HepG2 (cell line): ENCODE results near the gene RBBP8NL. TPM values are rescaled to one million over a fixed set of nuclear protein-coding genes. Genes with fewer than 3 reads are reported as not detected.

Experiments
- ELF3 ChIP-seq: IDR thresholded peaks from 2 replicates; pipeline ENCODE4 v1.6.1; 2016; ENCODE audit warnings: missing genetic modification reagents, missing compliant biosample characterization
- FOXJ3 ChIP-seq: sonication (generic); formaldehyde crosslinking; IDR thresholded peaks from 2 replicates; pipeline ENCODE4 v1.4.0; 2020; ENCODE audit warnings: missing genetic modification reagents, mild to moderate bottlenecking, borderline replicate concordance
- GABPB1 ChIP-seq: IDR thresholded peaks from 2 replicates; pipeline ENCODE4 v1.6.1; 2016; ENCODE audit warnings: mild to moderate bottlenecking, missing genetic modification reagents, moderate library complexity, missing compliant biosample characterization
- GTF2F1 ChIP-seq: fragments of 150-350 bp; IDR thresholded peaks from 2 replicates; pipeline ENCODE4 v1.6.1; 2014; ENCODE audit warnings: low read length
- HDAC1 ChIP-seq: sonication (generic); formaldehyde crosslinking; IDR thresholded peaks from 2 replicates; pipeline ENCODE4 v1.5.1; 2020; ENCODE audit warnings: mild to moderate bottlenecking, missing genetic modification reagents
- MED8 ChIP-seq: sonication (generic); formaldehyde crosslinking; IDR thresholded peaks from 2 replicates; pipeline ENCODE4 v1.8.1; 2023; ENCODE audit warnings: mild to moderate bottlenecking, missing genetic modification reagents; ENCODE audit not compliant: insufficient replicate concordance
- NBN ChIP-seq: fragments of 450-650 bp; conservative IDR thresholded peaks from 2 replicates; pipeline ENCODE4 v1.6.1; 2017
- NKX3-1 ChIP-seq: sonication (generic); formaldehyde crosslinking; IDR thresholded peaks from 2 replicates; pipeline ENCODE4 v1.5.0; 2020; ENCODE audit warnings: missing genetic modification reagents
- STAT5B ChIP-seq: sonication (generic); formaldehyde crosslinking; IDR thresholded peaks from 2 replicates; pipeline ENCODE4 v1.4.0; 2020; ENCODE audit warnings: missing genetic modification reagents
- TARDBP ChIP-seq: sonication (generic); formaldehyde crosslinking; IDR thresholded peaks from 2 replicates; pipeline ENCODE4 v1.8.0; 2022; ENCODE audit warnings: mild to moderate bottlenecking, missing genetic modification reagents
- ZBTB7B ChIP-seq: sonication (generic); formaldehyde crosslinking; IDR thresholded peaks from 2 replicates; pipeline ENCODE4 v1.4.0; 2020; ENCODE audit warnings: missing genetic modification reagents
- ZFP41 ChIP-seq: sonication (generic); formaldehyde crosslinking; IDR thresholded peaks from 2 replicates; pipeline ENCODE4 v1.4.0; 2020; ENCODE audit warnings: mild to moderate bottlenecking, missing genetic modification reagents, borderline replicate concordance
- ZNF383 ChIP-seq: sonication (generic); formaldehyde crosslinking; IDR thresholded peaks from 2 replicates; pipeline ENCODE4 v1.4.0; 2020; ENCODE audit warnings: missing genetic modification reagents, mild to moderate bottlenecking, borderline replicate concordance
- ZNF550 ChIP-seq: sonication (generic); formaldehyde crosslinking; IDR thresholded peaks from 2 replicates; pipeline ENCODE4 v1.4.0; 2020; ENCODE audit warnings: mild to moderate bottlenecking, missing genetic modification reagents, borderline replicate concordance
- ZNF790 ChIP-seq: sonication (generic); formaldehyde crosslinking; IDR thresholded peaks from 2 replicates; pipeline ENCODE4 v1.8.0; 2022; ENCODE audit warnings: missing genetic modification reagents, mild to moderate bottlenecking, borderline replicate concordance
- polyA plus RNA-seq, 8 experiments: library from polyadenylated mRNA; depleted of rRNA in 3 of 8; stranded (reverse) in 7 of 8; unstranded in 1 of 8; fragments of >200 nt; fragmentation: Illumina TruSeq in 4 of 8; extraction: Trizol in 4 of 8; gene quantifications; 2 replicates each; pipeline versions ENCODE4 v1.2.1 to v1.2.3, GENCODE V29; 2011 to 2016; ENCODE audit warnings: low read depth in 4 of 8, missing spikeins in 1 of 8, mixed read lengths in 1 of 8; ENCODE audit not compliant: insufficient read depth in 1 of 8
- total RNA-seq, 5 experiments: library from RNA; depleted of rRNA; stranded (reverse); fragments of >200 nt; fragmentation: Illumina TruSeq; extraction: Trizol; gene quantifications; 2 replicates each; pipeline ENCODE4 v1.2.3, GENCODE V29; 2016; ENCODE audit warnings: low read depth in 1 of 5
- TF ChIP-seq, protein P1 (sequence below): sonication (generic); formaldehyde crosslinking; IDR thresholded peaks from 2 replicates; pipeline ENCODE4 v1.4.0; 2020; ENCODE audit warnings: missing genetic modification reagents
- TF ChIP-seq, protein P2 (sequence below): sonication (generic); formaldehyde crosslinking; IDR thresholded peaks from 2 replicates; pipeline ENCODE4 v1.8.0; 2022; ENCODE audit warnings: mild to moderate bottlenecking, missing genetic modification reagents, borderline replicate concordance
- TF ChIP-seq, protein P3 (sequence below): sonication (generic); formaldehyde crosslinking; IDR thresholded peaks from 2 replicates; pipeline ENCODE4 v1.5.1; 2020; ENCODE audit warnings: mild to moderate bottlenecking, missing genetic modification reagents
- TF ChIP-seq, protein P4 (sequence below): sonication (generic); formaldehyde crosslinking; IDR thresholded peaks from 2 replicates; pipeline ENCODE4 v1.4.0; 2020; ENCODE audit warnings: missing genetic modification reagents, borderline replicate concordance

RBBP8NL gene
- total and polyA plus RNA-seq, 2 of the 13 experiments (the other 11 are each of a cell fraction or from before 2014, with no cell fraction given), result 0.69 to 0.86 TPM

DNA sequence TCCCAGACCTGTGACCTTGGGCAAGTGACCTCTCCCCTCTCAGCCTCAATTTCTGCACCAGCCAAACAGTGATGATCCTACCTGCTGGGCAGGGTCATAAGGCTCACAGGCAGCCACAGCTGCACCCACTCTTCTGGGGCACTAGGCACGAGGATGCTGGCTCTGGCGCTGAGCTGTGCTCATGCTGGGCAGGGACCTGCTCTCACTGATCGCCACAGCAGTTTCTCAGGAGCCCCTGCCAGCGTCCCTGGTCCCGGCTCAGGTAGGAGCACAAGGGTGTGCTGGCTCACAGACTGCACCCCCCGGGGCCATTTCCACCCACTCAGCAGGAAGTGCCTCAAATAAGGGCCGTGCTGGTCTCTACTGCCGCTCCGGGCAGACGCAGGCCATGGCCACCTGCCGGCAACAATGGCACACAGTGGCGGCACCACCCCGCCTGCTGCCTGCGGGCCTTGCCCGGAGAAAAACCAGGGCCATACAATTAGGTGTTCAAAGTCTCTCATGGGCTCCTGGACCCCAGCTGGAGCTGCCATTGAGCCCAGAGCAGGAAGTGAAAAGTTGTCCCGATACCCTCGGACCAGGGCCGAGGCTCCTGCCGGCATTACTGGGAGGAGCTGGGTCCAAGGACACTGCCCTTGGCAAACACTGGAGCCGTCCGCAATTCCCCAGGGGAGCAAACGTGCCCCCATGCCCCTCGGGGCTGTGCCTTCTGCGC is 15.7 kb downstream of the RBBP8NL start (continued):
- TF ChIP-seq, protein P1, sequence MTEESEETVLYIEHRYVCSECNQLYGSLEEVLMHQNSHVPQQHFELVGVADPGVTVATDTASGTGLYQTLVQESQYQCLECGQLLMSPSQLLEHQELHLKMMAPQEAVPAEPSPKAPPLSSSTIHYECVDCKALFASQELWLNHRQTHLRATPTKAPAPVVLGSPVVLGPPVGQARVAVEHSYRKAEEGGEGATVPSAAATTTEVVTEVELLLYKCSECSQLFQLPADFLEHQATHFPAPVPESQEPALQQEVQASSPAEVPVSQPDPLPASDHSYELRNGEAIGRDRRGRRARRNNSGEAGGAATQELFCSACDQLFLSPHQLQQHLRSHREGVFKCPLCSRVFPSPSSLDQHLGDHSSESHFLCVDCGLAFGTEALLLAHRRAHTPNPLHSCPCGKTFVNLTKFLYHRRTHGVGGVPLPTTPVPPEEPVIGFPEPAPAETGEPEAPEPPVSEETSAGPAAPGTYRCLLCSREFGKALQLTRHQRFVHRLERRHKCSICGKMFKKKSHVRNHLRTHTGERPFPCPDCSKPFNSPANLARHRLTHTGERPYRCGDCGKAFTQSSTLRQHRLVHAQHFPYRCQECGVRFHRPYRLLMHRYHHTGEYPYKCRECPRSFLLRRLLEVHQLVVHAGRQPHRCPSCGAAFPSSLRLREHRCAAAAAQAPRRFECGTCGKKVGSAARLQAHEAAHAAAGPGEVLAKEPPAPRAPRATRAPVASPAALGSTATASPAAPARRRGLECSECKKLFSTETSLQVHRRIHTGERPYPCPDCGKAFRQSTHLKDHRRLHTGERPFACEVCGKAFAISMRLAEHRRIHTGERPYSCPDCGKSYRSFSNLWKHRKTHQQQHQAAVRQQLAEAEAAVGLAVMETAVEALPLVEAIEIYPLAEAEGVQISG (CRISPR knock-in tag), result no peak; the same call in 1 of the 2 replicates
- TF ChIP-seq, protein P2, sequence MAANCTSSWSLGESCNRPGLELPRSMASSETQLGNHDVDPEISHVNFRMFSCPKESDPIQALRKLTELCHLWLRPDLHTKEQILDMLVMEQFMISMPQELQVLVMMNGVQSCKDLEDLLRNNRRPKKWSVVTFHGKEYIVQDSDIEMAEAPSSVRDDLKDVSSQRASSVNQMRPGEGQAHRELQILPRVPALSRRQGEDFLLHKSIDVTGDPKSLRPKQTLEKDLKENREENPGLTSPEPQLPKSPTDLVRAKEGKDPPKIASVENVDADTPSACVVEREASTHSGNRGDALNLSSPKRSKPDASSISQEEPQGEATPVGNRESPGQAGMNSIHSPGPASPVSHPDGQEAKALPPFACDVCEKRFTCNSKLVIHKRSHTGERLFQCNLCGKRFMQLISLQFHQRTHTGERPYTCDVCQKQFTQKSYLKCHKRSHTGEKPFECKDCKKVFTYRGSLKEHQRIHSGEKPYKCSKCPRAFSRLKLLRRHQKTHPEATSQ (CRISPR knock-in tag), result peak; percentile 79; the same call in 1 of the 2 replicates
- TF ChIP-seq ELF3 (CRISPR knock-in tag), result peak; percentile 75; the same call in 1 of the 2 replicates
- no peak for TF ChIP-seq GTF2F1
- TF ChIP-seq ZNF383 (CRISPR knock-in tag), result peak; percentile 68; the same call in 1 of the 2 replicates
- TF ChIP-seq ZBTB7B (CRISPR knock-in tag), result peak; percentile 98
- TF ChIP-seq GABPB1, result peak; percentile 74; the same call in 1 of the 2 replicates
- no peak for TF ChIP-seq FOXJ3 (CRISPR knock-in tag)
- TF ChIP-seq TARDBP (CRISPR knock-in tag), result peak; percentile 74; the same call in 1 of the 2 replicates
- 0 out of 2 replicates have a peak, but pooled peaks have one; percentile 55 for TF ChIP-seq HDAC1 (CRISPR knock-in tag)
- no peak for TF ChIP-seq NBN
- no peak for TF ChIP-seq ZNF790 (CRISPR knock-in tag)
- no peak for TF ChIP-seq STAT5B (CRISPR knock-in tag)
- TF ChIP-seq, protein P3, sequence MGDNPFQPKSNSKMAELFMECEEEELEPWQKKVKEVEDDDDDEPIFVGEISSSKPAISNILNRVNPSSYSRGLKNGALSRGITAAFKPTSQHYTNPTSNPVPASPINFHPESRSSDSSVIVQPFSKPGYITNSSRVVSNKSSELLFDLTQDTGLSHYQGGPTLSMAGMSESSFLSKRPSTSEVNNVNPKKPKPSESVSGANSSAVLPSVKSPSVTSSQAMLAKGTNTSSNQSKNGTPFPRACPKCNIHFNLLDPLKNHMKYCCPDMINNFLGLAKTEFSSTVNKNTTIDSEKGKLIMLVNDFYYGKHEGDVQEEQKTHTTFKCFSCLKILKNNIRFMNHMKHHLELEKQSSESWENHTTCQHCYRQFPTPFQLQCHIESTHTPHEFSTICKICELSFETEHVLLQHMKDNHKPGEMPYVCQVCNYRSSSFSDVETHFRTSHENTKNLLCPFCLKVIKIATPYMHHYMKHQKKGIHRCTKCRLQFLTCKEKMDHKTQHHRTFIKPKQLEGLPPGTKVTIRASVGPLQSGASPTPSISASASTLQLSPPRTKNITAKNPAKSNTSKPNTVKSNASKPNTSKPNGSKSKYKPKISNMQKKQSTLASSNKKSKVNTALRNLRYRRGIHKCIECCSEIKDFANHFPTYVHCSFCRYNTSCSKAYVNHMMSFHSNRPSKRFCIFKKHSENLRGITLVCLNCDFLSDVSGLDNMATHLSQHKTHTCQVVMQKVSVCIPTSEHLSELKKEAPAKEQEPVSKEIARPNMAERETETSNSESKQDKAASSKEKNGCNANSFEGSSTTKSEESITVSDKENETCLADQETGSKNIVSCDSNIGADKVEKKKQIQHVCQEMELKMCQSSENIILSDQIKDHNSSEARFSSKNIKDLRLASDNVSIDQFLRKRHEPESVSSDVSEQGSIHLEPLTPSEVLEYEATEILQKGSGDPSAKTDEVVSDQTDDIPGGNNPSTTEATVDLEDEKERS (CRISPR knock-in tag), result no peak
- no peak for TF ChIP-seq NKX3-1 (CRISPR knock-in tag)
- TF ChIP-seq ZNF550 (CRISPR knock-in tag), result no peak; the same call in 1 of the 2 replicates
- TF ChIP-seq ZFP41 (CRISPR knock-in tag), result peak; percentile 39; the same call in 1 of the 2 replicates
- TF ChIP-seq, protein P4, sequence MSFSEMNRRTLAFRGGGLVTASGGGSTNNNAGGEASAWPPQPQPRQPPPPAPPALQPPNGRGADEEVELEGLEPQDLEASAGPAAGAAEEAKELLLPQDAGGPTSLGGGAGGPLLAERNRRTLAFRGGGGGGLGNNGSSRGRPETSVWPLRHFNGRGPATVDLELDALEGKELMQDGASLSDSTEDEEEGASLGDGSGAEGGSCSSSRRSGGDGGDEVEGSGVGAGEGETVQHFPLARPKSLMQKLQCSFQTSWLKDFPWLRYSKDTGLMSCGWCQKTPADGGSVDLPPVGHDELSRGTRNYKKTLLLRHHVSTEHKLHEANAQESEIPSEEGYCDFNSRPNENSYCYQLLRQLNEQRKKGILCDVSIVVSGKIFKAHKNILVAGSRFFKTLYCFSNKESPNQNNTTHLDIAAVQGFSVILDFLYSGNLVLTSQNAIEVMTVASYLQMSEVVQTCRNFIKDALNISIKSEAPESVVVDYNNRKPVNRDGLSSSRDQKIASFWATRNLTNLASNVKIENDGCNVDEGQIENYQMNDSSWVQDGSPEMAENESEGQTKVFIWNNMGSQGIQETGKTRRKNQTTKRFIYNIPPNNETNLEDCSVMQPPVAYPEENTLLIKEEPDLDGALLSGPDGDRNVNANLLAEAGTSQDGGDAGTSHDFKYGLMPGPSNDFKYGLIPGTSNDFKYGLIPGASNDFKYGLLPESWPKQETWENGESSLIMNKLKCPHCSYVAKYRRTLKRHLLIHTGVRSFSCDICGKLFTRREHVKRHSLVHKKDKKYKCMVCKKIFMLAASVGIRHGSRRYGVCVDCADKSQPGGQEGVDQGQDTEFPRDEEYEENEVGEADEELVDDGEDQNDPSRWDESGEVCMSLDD (CRISPR knock-in tag), result peak; percentile 51; the same call in 1 of the 2 replicates
- no peak for TF ChIP-seq MED8 (CRISPR knock-in tag)
